ENCODE results near the gene ANKLE2. TPM values are rescaled to one million over a fixed set of nuclear protein-coding genes. Genes with fewer than 3 reads are reported as not detected.

The ANKLE2 gene
- total and polyA plus RNA-seq, 2 of the 13 experiments (the other 11 are each of a cell fraction or from before 2014, with no cell fraction given) = 35.3 to 37.1 TPM

- TF ChIP-seq ATF7 (IDR thresholded peaks at IDR 0.05) = no peak
- TF ChIP-seq ATF7 (CRISPR knock-in tag; IDR thresholded peaks at IDR 0.05) = no peak
- TF ChIP-seq, protein P1, sequence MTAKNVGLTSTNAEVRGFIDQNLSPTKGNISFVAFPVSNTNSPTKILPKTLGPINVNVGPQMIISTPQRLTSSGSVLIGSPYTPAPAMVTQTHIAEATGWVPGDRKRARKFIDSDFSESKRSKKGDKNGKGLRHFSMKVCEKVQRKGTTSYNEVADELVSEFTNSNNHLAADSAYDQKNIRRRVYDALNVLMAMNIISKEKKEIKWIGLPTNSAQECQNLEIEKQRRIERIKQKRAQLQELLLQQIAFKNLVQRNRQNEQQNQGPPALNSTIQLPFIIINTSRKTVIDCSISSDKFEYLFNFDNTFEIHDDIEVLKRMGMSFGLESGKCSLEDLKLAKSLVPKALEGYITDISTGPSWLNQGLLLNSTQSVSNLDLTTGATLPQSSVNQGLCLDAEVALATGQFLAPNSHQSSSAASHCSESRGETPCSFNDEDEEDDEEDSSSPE (CRISPR knock-in tag; IDR thresholded peaks at IDR 0.05) = peak; percentile 88
- peak; percentile 59; the same call in 1 of the 2 replicates for TF ChIP-seq ZBTB20 (CRISPR knock-in tag; IDR thresholded peaks at IDR 0.05; ENCODE audit: borderline replicate concordance, low read depth)
- peak; percentile 66 for TF ChIP-seq MED1 (CRISPR knock-in tag; IDR thresholded peaks at IDR 0.05)
- peak; percentile 79; the same call in 1 of the 2 replicates for TF ChIP-seq ZSCAN5A (CRISPR knock-in tag; IDR thresholded peaks at IDR 0.05; ENCODE audit: borderline replicate concordance)
- peak; percentile 77; the same call in 1 of the 2 replicates for TF ChIP-seq ZNF564 (CRISPR knock-in tag; IDR thresholded peaks at IDR 0.05)
- TF ChIP-seq ISX (CRISPR knock-in tag; conservative IDR thresholded peaks at IDR 0.05) = no peak; the same call in 1 of the 2 replicates
- TF ChIP-seq ZNF354B (CRISPR knock-in tag; IDR thresholded peaks at IDR 0.05) = peak; percentile 86; the same call in 1 of the 2 replicates
- TF ChIP-seq CEBPG (CRISPR knock-in tag; IDR thresholded peaks at IDR 0.05) = peak; percentile 26; the same call in 1 of the 2 replicates
- peak; percentile 95 for TF ChIP-seq TOPORS (CRISPR knock-in tag; IDR thresholded peaks at IDR 0.05)
- 0 out of 2 replicates have a peak, but pooled peaks have one; percentile 73 for TF ChIP-seq ZMYM2 (CRISPR knock-in tag; IDR thresholded peaks at IDR 0.05)
- TF ChIP-seq, protein P2, sequence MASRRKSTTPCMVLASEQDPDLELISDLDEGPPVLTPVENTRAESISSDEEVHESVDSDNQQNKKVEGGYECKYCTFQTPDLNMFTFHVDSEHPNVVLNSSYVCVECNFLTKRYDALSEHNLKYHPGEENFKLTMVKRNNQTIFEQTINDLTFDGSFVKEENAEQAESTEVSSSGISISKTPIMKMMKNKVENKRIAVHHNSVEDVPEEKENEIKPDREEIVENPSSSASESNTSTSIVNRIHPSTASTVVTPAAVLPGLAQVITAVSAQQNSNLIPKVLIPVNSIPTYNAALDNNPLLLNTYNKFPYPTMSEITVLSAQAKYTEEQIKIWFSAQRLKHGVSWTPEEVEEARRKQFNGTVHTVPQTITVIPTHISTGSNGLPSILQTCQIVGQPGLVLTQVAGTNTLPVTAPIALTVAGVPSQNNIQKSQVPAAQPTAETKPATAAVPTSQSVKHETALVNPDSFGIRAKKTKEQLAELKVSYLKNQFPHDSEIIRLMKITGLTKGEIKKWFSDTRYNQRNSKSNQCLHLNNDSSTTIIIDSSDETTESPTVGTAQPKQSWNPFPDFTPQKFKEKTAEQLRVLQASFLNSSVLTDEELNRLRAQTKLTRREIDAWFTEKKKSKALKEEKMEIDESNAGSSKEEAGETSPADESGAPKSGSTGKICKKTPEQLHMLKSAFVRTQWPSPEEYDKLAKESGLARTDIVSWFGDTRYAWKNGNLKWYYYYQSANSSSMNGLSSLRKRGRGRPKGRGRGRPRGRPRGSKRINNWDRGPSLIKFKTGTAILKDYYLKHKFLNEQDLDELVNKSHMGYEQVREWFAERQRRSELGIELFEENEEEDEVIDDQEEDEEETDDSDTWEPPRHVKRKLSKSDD (CRISPR knock-in tag; IDR thresholded peaks at IDR 0.05; ENCODE audit: low read depth) = peak; percentile 87; the same call in 1 of the 2 replicates
- TF ChIP-seq KDM1A (CRISPR knock-in tag; IDR thresholded peaks at IDR 0.05) = peak; percentile 80; the same call in 1 of the 2 replicates
- no peak for TF ChIP-seq JUND (CRISPR knock-in tag; IDR thresholded peaks at IDR 0.05)
- TF ChIP-seq PRPF4 (IDR thresholded peaks at IDR 0.05; ENCODE audit: low read depth, low read length, poor library complexity, severe bottlenecking) = no peak
- peak; percentile 63; the same call in 1 of the 2 replicates for TF ChIP-seq SNAPC2 (CRISPR knock-in tag; IDR thresholded peaks at IDR 0.05)
- TF ChIP-seq RFXANK (CRISPR knock-in tag; IDR thresholded peaks at IDR 0.05) = peak; percentile 73; the same call in 1 of the 2 replicates
- no peak for TF ChIP-seq ZNF30 (CRISPR knock-in tag; IDR thresholded peaks at IDR 0.05)
- peak; percentile 79 for TF ChIP-seq ZNF776 (CRISPR knock-in tag; IDR thresholded peaks at IDR 0.05)
- TF ChIP-seq ZZZ3 (CRISPR knock-in tag; IDR thresholded peaks at IDR 0.05; ENCODE audit: borderline replicate concordance) = no peak
- TF ChIP-seq SIX4 (CRISPR knock-in tag; IDR thresholded peaks at IDR 0.05) = no peak
- TF ChIP-seq ZNF556 (CRISPR knock-in tag; IDR thresholded peaks at IDR 0.05; ENCODE audit: borderline replicate concordance) = 0 out of 2 replicates have a peak, but pooled peaks have one; percentile 36
- 0 out of 2 replicates have a peak, but pooled peaks have one; percentile 16 for TF ChIP-seq ZNF292 (CRISPR knock-in tag; IDR thresholded peaks at IDR 0.05; ENCODE audit: borderline replicate concordance, low read depth)
- no peak for TF ChIP-seq SOX13 (IDR thresholded peaks at IDR 0.05)
- peak in 1 of 2 experiments; percentile 37; a peak in 2 of 4 replicates for TF ChIP-seq SOX13 (CRISPR knock-in tag; conservative IDR thresholded peaks at IDR 0.05 in 1 of 2, IDR thresholded peaks at IDR 0.05 in 1 of 2)
- TF ChIP-seq, protein P3, sequence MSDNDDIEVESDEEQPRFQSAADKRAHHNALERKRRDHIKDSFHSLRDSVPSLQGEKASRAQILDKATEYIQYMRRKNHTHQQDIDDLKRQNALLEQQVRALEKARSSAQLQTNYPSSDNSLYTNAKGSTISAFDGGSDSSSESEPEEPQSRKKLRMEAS (IDR thresholded peaks at IDR 0.05) = peak; percentile 94
Measured at GRCh38 chr12:132710405-132711079, 51.1 kb downstream of the ANKLE2 start, which contains the start of gene PGAM5 (continued).
